HFFc6 (cell line): ENCODE results near the gene RWDD4. TPM values are rescaled to one million over a fixed set of nuclear protein-coding genes. Genes with fewer than 3 reads are reported as not detected.

Source experiments
- DNase-seq: peaks from one replicate; pipeline ENCODE4 v3.0.0-alpha.2; 2018
- H3K27ac Mint-ChIP-seq: 2 replicates; pipeline ENCODE4 v1.8.0; 2020; ENCODE audit warnings: mild to moderate bottlenecking, mixed read lengths
- H3K27me3 Mint-ChIP-seq: 2 replicates; pipeline ENCODE4 v1.8.0; 2021; ENCODE audit warnings: mild to moderate bottlenecking, moderate library complexity, mixed read lengths; ENCODE audit not compliant: insufficient read depth
- H3K36me3 Mint-ChIP-seq: 2 replicates; pipeline ENCODE4 v1.8.0; 2021; ENCODE audit warnings: low read depth, mixed read lengths
- H3K4me1 Mint-ChIP-seq: 2 replicates; pipeline ENCODE4 v1.8.0; 2020; ENCODE audit warnings: low read depth, mixed read lengths
- H3K4me3 Mint-ChIP-seq: 2 replicates; pipeline ENCODE4 v1.8.0; 2020; ENCODE audit warnings: mild to moderate bottlenecking, moderate library complexity, mixed read lengths
- H3K9me3 Mint-ChIP-seq: 2 replicates; pipeline ENCODE4 v1.8.0; 2020; ENCODE audit warnings: mild to moderate bottlenecking, mixed read lengths
- CTCF ChIP-seq: fragments of 200-600 bp; sonication (generic); IDR thresholded peaks from 2 replicates; pipeline ENCODE4 v1.5.0; 2021; ENCODE audit warnings: antibody characterized with exemption, mild to moderate bottlenecking
- total RNA-seq, 6 experiments: library from RNA; stranded (reverse); fragmentation: NEBNext Ultra II Directional; extraction: Animal tissue kit (Norgen Biotek cat#: 25700); gene quantifications; 2 replicates in 1 of 6; 3 replicates in 5 of 6; pipeline ENCODE4 v1.2.3, GENCODE V29; 2021

RWDD4 gene
- total RNA-seq, 6 experiments from 2014 or later: 26.3 to 30.9 (median 28.9) TPM

GRCh38 chr4:183620421-183620820 is 38.6 kb downstream of the RWDD4 start:
- Mint-ChIP-seq H3K27me3 (peaks cover 5% of the 10 kb centered on the region; the same call in 1 of the 2 replicates), H3K4me3 (no peak overlapping the region), H3K9me3 (no peaks in the 10 kb centered on the region), H3K27ac (no peak overlapping the region), H3K36me3 (no peaks in the 10 kb centered on the region), H3K4me1 (0 out of 2 replicates have a peak, but pooled peaks cover 5% of the 10 kb centered on the region)
- no peak for DNase-seq
- no peak for TF ChIP-seq CTCF

- no peak overlapping the region for H3K27ac Mint-ChIP-seq
- H3K27me3 Mint-ChIP-seq: peaks cover 5% of the 10 kb centered on the region; the same call in 1 of the 2 replicates
- DNase-seq: no peak
These were observed 40.3 kb downstream of the RWDD4 start for GRCh38 chr4:183618681-183619080.

GRCh38 chr4:183617075-183617474 is 41.9 kb downstream of the RWDD4 start:
- DNase-seq: no peak
- 0 out of 2 replicates have a peak, but pooled peaks cover 5% of the 10 kb centered on the region for H3K4me1 Mint-ChIP-seq
- no peak for TF ChIP-seq CTCF
- H3K9me3 Mint-ChIP-seq: no peaks in the 10 kb centered on the region
- H3K4me3 Mint-ChIP-seq: no peak overlapping the region
- H3K27me3 Mint-ChIP-seq: peaks cover 8% of the 10 kb centered on the region
- no peaks in the 10 kb centered on the region for H3K36me3 Mint-ChIP-seq
- H3K27ac Mint-ChIP-seq: no peak overlapping the region

More at GRCh38 chr4:183618681-183619080, 40.3 kb downstream of the RWDD4 start:
- Mint-ChIP-seq H3K4me3 (no peak overlapping the region), H3K9me3 (no peaks in the 10 kb centered on the region), H3K36me3 (no peaks in the 10 kb centered on the region), H3K4me1 (0 out of 2 replicates have a peak, but pooled peaks cover 5% of the 10 kb centered on the region)
- no peak for TF ChIP-seq CTCF

GRCh38 chr4:183612329-183613250 is 46.4 kb downstream of the RWDD4 start:
- no peak overlapping the region for H3K27ac Mint-ChIP-seq
- TF ChIP-seq CTCF: no peak
- peaks cover 13% of the 10 kb centered on the region for H3K4me1 Mint-ChIP-seq
- no peaks in the 10 kb centered on the region for H3K36me3 Mint-ChIP-seq
- H3K4me3 Mint-ChIP-seq: no peak overlapping the region
- no peaks in the 10 kb centered on the region for H3K9me3 Mint-ChIP-seq
- no peak for DNase-seq
- H3K27me3 Mint-ChIP-seq: peaks cover 8% of the 10 kb centered on the region

- Mint-ChIP-seq H3K4me1 (peaks cover 13% of the 10 kb centered on the region), H3K36me3 (no peaks in the 10 kb centered on the region), H3K9me3 (no peaks in the 10 kb centered on the region), H3K4me3 (no peak overlapping the region), H3K27ac (peak overlapping the region; percentile 53; the same call in 1 of the 2 replicates), H3K27me3 (peaks cover 3% of the 10 kb centered on the region; the same call in 1 of the 2 replicates)
- no peak for TF ChIP-seq CTCF
- no peak for DNase-seq
These were observed 47.7 kb downstream of the RWDD4 start for GRCh38 chr4:183611210-183611830.
